HG03378 (cell line): ENCODE measurements around the gene CRACR2B.

ENCODE experiments used
- ATAC-seq: cut with Tn5 transposase; IDR thresholded peaks from one replicate; pipeline ENCODE4 v1.9.1; 2021; ENCODE audit warnings: mild to moderate bottlenecking, moderate library complexity; ENCODE audit not compliant: unreplicated experiment

CRACR2B gene

DNA sequence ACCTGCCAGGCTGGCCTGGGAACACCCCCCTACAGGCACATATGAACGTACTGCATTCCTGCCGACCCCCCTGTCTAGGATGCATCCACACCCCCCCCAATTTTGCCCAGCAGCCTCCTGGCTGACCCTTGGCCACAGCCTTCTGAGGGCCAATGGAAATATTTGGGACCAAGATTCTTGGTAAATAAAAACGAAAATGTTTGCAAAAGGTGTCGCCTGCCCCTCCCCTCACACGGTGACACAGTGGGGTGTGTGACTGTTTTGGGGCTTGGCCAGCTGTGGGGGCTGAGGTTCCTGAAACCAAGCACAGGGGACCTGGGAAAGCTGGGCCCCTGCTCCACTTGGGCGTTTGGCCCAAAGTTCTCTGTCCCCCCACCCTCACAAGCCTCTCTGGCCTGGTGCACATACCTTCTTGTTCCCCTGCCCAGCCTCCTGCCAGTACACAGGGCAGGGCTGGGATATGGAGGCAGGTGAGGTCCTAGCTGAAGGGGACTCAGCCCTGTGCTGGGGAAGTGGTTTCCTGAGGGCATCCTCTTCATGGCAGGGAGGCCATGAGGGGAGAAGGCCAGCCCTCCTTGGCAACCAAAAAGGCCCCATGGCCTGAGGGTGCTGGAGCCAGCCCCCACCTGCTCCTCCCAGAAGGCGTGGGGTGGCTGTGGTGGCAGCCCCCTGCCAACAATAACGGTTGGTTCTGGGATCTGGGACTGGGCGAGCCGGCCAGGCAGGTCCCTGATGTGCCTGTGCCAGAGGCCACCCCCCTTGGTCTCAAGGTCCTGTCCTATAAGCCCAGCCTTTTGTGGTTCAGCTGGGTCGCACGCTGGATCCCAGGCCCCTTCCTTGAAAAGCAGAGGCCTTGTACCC is 2.1 kb upstream of the CRACR2B start:
- ATAC-seq = no peak

DNA sequence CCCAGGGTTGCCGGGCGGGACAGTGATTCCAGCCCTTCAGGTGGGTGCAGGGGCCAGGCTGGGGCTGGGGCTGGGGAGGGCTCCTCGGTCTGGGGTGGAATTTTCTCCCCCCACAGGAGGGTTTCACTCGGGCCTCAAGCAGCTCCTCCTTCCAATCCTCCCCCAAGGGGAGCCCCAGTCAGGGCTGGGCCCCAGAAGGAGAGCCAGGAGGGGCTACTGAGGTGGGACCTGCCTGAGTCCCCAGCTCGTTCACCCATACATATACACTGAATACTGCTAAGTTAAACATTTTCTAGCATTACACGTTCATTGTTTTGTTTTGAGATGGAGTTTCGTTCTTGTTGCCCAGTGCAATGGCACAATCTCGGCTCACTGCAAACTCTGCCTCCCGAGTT is 1.5 kb upstream of the CRACR2B start:
- ATAC-seq = no peak

DNA sequence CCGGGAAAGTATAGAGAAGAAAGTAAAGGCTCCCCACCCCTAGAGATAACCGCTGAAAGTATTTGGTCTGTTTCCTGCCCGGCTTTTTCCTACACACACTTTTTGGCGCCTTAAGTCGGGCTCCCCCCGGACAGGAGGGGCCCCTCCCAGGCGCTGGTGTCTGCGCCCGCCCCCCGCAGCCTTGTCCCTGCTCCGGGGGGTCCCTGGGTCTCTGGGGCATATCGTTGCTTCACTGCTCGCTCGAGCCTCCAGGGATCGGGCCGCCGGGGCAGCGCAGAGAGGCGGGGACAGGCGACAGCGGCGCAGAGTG is 928 bp upstream of the CRACR2B start:
- ATAC-seq = no peak

DNA sequence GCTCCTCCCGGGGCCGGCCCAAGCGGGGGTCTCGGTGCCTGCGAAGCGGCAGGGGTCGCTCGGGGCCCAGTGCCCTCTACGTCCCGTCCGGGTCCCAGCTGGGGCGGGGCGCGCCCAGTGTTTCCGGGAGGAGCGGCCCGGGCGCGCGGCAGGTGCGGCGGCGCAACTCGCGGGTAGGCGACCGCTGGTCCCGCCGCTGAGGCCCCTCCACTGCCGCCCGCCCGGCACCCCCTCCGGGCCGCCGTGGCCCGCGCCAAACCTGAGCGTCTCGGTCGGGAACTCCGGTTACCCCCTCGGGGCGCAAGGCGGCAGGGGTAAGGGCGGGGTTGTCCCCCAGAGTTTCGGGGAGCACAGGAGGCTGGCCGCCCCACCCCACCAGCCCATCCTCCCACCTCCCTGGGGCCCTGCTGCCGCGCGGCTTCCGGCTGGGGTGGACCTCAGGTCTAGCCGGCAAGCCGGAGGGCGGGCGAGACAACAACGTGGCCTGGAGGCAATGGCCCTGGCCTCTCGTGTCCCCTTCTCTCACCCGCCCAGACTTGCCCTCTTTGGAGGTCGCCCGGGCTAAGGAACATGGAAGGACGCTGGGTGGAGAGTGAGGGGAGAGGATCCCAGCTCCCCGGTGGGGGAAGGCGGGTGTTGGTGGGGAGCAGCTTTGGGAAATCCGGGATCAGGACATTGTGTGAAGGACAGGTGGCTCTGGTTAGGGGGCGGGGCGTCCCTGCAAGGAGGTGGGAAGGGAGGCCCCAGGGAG is 398 bp upstream of the CRACR2B start:
- ATAC-seq = no peak

DNA sequence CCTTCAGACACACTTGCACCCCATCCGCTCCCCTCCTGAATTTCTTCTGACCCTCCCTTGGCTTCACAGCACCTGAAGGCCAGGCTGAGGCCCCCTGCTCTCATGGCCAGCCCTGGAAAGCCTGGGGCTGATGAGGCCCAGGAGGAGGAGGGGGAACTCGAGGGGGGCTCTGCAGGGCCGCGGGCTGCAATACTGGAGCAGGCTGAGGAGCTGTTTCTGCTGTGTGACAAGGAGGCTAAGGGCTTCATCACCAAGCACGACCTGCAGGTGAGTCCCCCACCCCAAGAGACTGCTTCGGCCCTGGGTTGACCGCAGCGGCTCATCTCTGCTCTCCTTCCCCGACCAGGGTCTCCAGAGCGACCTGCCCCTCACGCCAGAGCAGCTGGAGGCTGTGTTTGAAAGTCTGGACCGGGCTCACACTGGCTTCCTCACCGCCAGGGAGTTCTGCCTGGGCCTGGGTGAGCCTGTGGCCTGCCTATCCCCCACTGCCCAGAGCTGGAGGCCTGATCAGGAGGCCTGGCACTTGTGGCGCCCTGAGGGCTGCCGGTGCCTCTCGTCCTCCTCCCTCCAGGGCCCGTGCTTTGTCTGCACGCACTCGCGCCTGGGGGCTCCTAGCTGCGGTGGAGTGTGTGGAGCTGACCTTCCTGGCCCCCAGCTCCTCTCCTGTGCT is 922 bp downstream of the CRACR2B start:
- ATAC-seq = no peak

DNA sequence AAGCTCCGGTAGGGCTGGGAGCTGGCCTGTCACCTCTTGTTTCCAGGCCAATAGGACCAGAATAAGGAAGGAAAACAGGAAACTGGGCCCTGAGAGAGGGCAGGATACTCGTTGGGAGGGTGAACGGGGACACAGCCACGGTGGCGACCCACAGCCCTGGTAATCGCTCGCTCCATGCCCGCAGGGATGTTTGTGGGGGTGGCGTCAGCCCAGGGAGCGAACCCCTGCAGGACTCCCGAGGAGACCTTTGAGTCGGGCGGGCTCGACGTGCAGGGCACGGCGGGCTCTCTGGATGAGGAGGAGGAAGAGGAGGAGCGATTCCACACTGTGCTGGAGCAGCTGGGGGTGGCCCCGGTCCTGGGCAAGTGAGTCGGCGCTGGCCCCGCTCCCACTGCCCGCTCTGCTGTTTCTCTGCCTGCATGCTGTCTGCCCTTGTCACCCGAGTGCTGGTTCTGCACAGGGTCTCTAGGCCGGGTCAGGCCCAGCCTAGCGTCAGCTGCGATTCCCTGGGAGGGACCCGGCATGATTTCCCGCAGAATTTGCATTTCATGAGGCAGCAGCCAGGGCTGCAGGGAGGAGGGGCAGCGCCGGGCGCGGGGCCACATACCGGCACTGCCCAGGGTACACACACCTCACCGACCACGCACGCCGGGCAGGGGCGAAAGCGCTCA is 1.6 kb downstream of the CRACR2B start:
- no peak for ATAC-seq

DNA sequence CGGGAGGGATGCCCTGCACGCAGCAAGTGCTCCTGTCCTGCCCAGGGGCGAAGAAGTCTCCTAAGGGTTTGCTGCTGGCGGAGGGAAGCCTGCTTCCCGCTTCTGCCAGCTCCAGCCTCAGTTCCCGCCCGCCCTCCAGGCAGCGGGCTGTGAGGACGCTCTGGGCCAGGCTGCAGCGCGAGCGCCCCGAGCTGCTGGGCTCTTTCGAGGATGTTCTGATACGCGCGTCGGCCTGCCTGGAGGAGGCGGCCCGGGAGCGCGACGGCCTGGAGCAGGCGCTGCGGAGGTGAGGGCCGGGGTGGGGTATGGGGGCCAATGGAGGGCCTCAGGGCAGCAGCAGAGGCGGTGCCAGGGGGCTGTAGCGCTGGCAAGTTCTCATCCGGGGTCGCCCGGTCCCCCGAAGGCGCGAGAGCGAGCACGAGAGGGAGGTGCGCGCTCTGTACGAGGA is 2.2 kb downstream of the CRACR2B start:
- no peak for ATAC-seq

DNA sequence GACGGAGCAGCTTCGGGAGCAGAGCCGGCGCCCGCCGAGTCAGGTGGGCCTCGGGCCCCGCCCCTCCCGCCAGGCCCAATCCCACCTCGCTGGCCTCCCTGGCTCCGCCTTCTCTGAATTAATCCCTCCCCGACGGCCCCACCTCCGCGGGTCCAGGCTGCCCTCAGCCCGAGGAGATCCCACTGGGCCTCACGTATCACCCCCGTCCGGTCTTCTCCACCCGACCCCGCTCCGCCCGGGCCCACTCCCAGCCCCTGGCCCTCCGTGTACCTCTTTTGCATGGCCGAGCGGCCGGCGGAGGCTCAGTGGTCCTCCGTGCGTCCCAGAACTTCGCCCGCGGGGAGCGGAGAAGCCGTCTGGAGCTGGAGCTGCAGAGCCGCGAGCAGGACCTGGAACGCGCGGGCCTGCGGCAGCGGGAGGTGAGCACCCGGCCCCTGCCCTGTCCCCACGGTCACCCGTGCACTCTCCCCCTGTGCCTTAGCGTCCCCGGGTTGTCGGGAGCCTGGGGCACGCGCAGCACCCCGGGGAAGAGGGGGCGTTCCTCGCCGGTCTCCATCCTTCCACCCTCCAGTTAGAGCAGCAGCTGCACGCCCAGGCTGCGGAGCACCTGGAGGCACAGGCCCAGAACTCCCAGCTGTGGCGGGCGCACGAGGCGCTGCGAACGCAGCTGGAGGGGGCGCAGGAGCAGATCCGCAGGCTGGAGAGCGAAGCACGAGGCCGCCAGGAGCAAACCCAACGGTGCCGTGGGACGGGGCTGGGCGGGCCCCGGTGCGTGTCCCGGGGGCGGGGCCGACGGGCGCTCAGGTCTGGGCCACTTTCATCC is 2.8 kb downstream of the CRACR2B start:
- no peak for ATAC-seq

DNA sequence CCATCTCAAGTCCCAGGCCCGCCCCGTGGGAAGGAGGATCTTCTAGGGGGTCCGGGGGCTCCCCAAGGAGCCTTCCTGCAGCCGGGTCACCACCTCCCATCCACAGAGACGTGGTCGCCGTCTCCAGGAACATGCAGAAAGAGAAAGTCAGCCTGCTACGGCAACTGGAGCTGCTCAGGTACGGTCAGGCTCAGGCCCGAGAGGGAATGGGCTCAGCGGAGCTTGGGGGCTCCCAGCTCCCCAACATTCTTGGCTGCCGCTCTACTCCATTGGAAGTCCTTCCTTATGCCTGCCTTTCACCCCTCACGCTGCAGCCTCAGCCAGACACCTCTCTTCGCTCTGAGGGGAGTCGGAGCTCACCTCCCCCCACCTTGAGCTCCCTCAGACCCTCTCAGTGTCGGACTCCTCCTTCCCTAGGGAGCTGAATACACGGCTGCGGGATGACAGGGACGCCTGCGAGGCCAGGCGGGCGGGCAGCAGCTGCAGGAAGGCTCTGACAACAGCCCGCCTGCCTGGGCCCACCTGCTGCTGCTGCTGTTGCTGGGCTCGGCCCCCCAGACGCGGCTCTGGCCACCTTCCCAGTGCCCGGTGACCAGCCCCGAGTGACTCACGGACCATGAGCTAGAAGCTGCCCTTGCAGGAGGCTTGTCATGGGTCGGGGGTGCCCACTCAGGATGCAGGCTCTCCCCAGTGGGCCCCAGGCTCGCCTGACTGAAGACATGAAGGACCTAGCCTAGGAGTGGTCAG is 3.6 kb downstream of the CRACR2B start:
- no peak for ATAC-seq

DNA sequence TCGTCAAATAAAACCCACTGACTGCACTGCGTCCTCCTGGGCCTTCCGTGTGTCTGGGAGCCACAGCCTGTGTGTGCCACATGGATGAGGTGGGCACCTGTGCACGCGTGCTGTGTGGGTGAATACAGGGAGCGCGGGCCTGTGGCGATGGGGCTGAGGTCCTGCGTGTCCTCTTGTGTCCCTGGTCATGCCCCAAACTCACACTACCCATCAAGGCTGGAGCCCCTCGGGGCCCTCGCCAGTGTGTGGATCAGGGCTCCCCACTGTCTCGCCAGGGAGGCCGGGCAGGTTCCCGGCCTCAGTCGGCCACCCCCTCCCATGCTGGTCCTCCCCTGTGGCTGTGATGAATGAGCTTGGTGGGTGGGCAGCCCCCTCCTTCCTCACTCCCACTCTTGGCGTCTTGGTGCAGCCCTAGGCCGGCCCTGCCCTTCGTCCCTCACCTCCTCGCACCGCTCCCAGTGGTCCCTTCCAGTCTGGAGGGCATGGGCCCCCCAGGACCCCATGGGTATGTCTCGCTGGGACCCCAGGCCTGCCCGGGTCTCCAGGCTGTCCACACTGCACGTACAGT is 4.3 kb downstream of the CRACR2B start:
- no peak for ATAC-seq

DNA sequence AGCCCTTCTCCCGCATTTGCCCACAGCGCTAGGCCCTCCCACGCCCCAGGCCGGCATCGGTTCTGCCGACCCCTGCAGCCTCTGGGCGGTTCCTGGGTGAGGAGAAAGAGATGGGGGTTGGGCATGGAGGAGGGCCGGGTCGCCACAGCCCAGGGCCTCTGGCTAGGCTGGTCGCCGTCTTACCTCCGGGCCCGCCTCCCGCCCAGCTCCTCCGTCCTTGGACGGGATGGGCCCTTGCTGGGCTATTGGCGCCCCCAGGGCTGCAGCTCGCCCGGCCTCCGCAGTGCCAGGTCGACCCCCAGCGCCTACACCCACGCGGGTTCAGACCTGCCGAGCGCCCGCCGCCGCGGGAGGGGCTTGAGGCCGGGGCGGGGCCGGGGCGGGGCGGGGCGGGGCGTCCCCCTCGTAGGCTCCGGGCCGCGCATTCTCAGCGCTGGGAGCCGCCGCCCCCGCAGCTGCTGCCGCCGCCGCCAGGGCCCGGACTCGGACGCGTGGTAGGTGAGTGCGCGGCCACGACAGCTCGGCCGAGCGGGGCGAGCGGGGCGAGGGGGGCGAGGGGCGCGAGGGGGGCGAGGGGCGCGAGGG is 4.9 kb downstream of the CRACR2B start, which contains the start of gene CD151:
Gene CD151 (plus strand): TSS at position 424 of the 585 bp plus-strand sequence. CDS start 3,118 bp downstream, outside the sequence.
- no peak for ATAC-seq

DNA sequence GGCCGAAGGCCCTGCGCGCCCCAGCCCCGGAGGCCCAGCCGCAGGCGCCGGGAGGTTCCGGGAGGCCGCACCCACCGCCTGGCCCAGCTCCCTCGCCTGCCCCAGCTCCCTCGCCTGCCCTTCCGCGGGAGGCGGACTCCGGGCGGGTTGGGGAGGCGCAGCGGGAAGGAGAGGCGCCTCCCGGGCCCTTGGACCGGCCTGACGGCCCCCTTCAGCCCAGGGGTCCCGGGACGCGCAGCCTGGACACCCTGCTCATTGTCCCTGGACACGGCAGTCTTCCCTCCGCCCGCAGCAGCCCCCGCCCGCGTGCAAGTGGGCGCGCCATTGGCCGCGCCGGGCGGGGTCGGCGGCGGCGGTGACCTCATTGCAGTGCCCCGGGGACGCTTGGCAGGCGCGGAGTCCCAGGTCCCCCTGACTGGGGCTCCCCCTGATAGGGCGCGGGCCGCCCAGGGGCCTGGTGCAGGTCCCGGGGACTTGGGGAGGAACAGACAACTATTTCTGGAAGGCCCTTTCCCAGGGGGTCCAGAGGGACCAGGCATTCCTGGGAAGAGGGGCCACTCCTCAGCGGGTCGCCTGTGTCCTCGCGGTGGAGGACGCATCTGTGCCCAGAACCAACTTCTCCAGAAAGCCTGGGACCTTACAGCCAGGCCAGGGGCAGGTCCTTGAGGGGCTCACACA is 5.5 kb downstream of the CRACR2B start:
- ATAC-seq = no peak

DNA sequence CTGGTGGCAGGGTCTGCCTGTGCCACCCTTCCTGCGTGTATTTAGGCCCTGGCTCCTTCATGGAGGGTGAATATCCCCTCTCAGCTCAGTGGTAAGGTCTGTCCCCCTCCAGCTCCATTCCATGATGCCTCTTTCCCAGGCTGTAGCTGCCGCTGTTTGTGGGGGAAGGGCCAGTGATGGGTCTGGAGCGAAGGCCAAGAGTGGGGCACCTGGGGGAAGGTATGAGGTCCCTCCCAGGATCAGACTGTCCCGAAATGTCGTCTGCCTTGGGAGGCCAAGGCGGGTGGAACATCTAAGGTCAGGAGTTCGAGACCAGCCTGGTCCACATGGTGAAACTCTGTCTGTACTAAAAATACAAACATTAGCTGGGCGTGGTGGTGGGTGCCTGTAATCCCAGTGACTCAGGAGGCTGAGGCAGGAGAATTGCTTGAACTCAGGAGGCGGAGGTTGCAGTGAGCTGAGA is 6.2 kb downstream of the CRACR2B start:
- ATAC-seq = no peak

DNA sequence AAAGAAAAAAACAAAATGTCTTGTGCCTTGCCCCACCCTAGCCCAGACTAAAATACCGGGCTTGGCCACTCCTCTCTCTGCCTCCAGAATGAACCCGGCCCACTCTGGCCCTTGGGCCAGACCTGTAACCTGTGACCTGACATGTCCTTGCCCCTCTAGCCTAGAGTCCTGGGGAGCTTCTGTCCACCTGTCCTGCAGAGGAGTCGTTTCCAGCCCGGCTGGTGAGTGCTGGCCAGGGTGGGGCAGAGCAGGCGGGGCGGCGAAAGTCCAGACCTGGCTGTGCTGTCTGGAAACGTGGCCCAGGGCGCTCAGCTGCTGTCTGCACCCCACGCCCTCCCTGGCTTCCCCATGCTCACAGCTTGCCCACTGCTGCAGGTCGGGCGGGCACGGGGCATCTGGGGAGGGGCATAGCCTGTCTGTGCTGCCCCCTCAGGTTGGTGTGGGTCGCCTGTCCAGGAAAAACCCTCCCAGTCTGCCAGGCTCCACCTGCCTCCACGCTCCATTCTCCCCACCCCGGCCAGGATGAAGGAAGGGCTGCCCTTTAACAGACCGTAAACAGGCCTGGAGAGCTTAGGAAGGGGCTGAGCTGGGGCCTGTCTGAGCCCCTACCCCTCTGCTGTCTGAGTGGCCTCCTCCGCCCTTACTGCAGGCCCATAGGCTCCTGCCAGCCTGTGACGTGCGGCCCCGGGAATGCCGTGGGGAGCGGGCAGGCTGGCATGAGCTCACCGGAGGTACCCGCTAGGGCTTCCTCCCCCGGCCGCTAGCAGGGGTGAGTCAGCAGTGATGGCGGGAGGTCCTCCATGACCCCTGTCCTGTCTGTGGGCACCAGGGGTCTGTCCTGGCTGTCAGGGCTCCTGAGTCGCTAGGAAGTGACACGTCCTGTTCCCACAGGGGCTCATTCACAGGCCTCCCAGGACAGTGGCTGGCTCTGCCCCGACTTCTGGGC is 6.9 kb downstream of the CRACR2B start:
- ATAC-seq = no peak

DNA sequence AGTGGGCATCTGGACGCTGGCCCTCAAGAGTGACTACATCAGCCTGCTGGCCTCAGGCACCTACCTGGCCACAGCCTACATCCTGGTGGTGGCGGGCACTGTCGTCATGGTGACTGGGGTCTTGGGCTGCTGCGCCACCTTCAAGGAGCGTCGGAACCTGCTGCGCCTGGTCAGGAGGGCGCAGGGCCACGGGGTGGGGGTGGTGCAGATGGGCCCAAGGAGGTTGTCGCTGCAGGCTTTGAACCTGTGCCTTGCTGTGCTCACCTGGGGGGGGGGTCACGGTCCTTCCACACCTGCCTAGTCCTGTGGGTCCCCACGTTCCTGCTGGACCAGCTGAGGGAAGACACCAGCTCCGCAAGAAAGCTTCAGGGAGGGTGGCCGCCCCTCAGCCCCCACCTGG is 8.6 kb downstream of the CRACR2B start:
- no peak for ATAC-seq

DNA sequence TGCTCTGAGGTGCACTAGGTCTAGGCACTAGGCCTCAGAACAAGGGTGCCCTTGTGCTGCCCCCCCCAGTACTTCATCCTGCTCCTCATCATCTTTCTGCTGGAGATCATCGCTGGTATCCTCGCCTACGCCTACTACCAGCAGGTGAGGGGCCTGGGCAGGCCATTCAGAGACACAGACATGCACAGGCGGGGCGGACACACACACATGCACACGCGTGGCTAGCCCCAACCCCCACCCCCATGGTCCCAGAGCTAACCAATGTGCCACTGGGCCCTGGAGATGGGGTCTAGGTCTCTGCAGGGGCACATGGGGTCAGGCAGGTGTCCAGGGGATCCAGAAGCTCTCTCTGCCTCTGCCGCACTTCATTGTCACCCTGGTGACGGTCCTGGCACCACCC is 9.0 kb downstream of the CRACR2B start:
- ATAC-seq = no peak
